Caco-2 (cell line): ENCODE results near the gene TPBGL. TPM values are rescaled to one million over a fixed set of nuclear protein-coding genes. Genes with fewer than 3 reads are reported as not detected.

Experiments
- BruUV-seq: library from RNA; stranded (reverse); fragments of 400-500 nt; replicated peaks from 2 replicates; lab custom pipeline; 2021; lab: Mats Ljungman, UMichigan
- CTCF ChIA-PET: fragments of 300-600 bp; sonication (Branson Sonifier 250); formaldehyde crosslinking; loops from one replicate; lab custom pipeline; 2022; ENCODE audit warnings: antibody characterized with exemption; lab: Charles Lee
- POLR2A ChIA-PET: fragments of 300-600 bp; sonication (Branson Sonifier 250); formaldehyde crosslinking; loops from one replicate; lab custom pipeline; 2022; ENCODE audit warnings: antibody characterized with exemption; lab: Charles Lee
- DNase-seq, 2 experiments: peaks; one replicate each; pipeline versions ENCODE4 v3.0.0 to v3.0.0-alpha.2; 2020 to 2022
- H3K27me3 ChIP-seq: replicated peaks from 2 replicates; pipeline ENCODE4 v1.6.0; 2011; ENCODE audit warnings: low read length; ENCODE audit not compliant: control insufficient read depth, insufficient read depth
- H3K36me3 ChIP-seq: 2 replicates; pipeline ENCODE4 v1.5.1; 2011; ENCODE audit warnings: low read length; ENCODE audit not compliant: control insufficient read depth, insufficient read depth
- H3K4me1 ChIP-seq: fragments of 250-450 bp; sonication (Bioruptor Pico); 2 replicates; pipeline ENCODE4 v1.5.1; 2020; ENCODE audit warnings: mild to moderate bottlenecking
- H3K4me3 ChIP-seq: 2 replicates; pipeline ENCODE4 v1.5.1; 2011; ENCODE audit warnings: low read depth, mild to moderate bottlenecking, control low read depth, low read length
- H3K9me3 ChIP-seq: fragments of 250-450 bp; sonication (Bioruptor Pico); 2 replicates; pipeline ENCODE4 v1.5.1; 2020; ENCODE audit warnings: mild to moderate bottlenecking, moderate library complexity
- H3K27ac Mint-ChIP-seq: one replicate; pipeline ENCODE4 v1.8.0; 2022; ENCODE audit warnings: mixed read lengths; ENCODE audit not compliant: unreplicated experiment
- H3K27me3 Mint-ChIP-seq: one replicate; pipeline ENCODE4 v1.8.0; 2022; ENCODE audit warnings: mixed read lengths; ENCODE audit not compliant: insufficient read depth, unreplicated experiment
- H3K36me3 Mint-ChIP-seq: one replicate; pipeline ENCODE4 v1.8.0; 2022; ENCODE audit warnings: mild to moderate bottlenecking, mixed read lengths; ENCODE audit not compliant: insufficient read depth, unreplicated experiment
- H3K4me1 Mint-ChIP-seq: one replicate; pipeline ENCODE4 v1.8.0; 2022; ENCODE audit warnings: low read depth, mixed read lengths; ENCODE audit not compliant: unreplicated experiment
- H3K4me3 Mint-ChIP-seq: one replicate; pipeline ENCODE4 v1.8.0; 2022; ENCODE audit warnings: mild to moderate bottlenecking, moderate library complexity, mixed read lengths; ENCODE audit not compliant: unreplicated experiment
- H3K9me3 Mint-ChIP-seq: one replicate; pipeline ENCODE4 v1.8.0; 2022; ENCODE audit warnings: mixed read lengths; ENCODE audit not compliant: unreplicated experiment
- intact Hi-C: fragments of 100-400 bp; cut with micrococcal nuclease; formaldehyde crosslinking; loops from one replicate; pipeline ENCODE4 v1.10.0; 2022; ENCODE audit not compliant: unreplicated experiment
- total RNA-seq: library from RNA; stranded (reverse); gene quantifications from 2 replicates; pipeline ENCODE4 v1.2.3, GENCODE V29; 2022
- TF ChIP-seq, protein P1 (sequence below), 2 experiments: fragments of 200-600 bp in 1 of 2; IDR thresholded peaks; 1 replicate in 1 of 2; 2 replicates in 1 of 2; pipeline versions ENCODE4 v1.5.1 to v1.8.0; 2011 to 2022; ENCODE audit warnings: antibody characterized with exemption in 1 of 2, control low read depth in 1 of 2, inconsistent platforms in 1 of 2, low read depth in 1 of 2, low read length in 1 of 2, mild to moderate bottlenecking in 1 of 2, moderate library complexity in 1 of 2; ENCODE audit not compliant: insufficient read depth in 1 of 2, severe bottlenecking in 1 of 2, unreplicated experiment in 1 of 2

The TPBGL gene
- total RNA-seq, 1 experiment from 2014 or later: 0.18 TPM

GRCh38 chr11:75291741-75292140 is 51.2 kb downstream of the TPBGL start:
- no peaks in the 10 kb centered on the region for H3K9me3 Mint-ChIP-seq
- no TSS peak for BruUV-seq
- peaks cover 33% of the 10 kb centered on the region for H3K36me3 Mint-ChIP-seq
- TF ChIP-seq, protein P1, sequence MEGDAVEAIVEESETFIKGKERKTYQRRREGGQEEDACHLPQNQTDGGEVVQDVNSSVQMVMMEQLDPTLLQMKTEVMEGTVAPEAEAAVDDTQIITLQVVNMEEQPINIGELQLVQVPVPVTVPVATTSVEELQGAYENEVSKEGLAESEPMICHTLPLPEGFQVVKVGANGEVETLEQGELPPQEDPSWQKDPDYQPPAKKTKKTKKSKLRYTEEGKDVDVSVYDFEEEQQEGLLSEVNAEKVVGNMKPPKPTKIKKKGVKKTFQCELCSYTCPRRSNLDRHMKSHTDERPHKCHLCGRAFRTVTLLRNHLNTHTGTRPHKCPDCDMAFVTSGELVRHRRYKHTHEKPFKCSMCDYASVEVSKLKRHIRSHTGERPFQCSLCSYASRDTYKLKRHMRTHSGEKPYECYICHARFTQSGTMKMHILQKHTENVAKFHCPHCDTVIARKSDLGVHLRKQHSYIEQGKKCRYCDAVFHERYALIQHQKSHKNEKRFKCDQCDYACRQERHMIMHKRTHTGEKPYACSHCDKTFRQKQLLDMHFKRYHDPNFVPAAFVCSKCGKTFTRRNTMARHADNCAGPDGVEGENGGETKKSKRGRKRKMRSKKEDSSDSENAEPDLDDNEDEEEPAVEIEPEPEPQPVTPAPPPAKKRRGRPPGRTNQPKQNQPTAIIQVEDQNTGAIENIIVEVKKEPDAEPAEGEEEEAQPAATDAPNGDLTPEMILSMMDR (IDR thresholded peaks at IDR 0.05; ENCODE audit: insufficient read depth in 1 of 2, low read depth in 1 of 2, low read length in 1 of 2, severe bottlenecking in 1 of 2, unreplicated experiment in 1 of 2): no peak
- H3K27ac Mint-ChIP-seq: peak overlapping the region; percentile 5
- DNase-seq: no peak
- H3K27me3 Mint-ChIP-seq: no peaks in the 10 kb centered on the region
- no peak overlapping the region for H3K4me3 ChIP-seq
- no peaks in the 10 kb centered on the region for H3K27me3 ChIP-seq
- H3K4me3 Mint-ChIP-seq: no peak overlapping the region
- peaks cover 6% of the 10 kb centered on the region for H3K4me1 Mint-ChIP-seq
- H3K9me3 ChIP-seq: no peaks in the 10 kb centered on the region
- peaks cover 1% of the 10 kb centered on the region; the same call in 1 of the 2 replicates for H3K36me3 ChIP-seq
- no peaks in the 10 kb centered on the region for H3K4me1 ChIP-seq
- intact Hi-C loops: no loop called here
- CTCF ChIA-PET: no interaction called here
- POLR2A ChIA-PET: no interaction called here

- H3K27ac Mint-ChIP-seq: no peak overlapping the region
- H3K27me3 Mint-ChIP-seq: no peaks in the 10 kb centered on the region
- H3K4me3 Mint-ChIP-seq: no peak overlapping the region
- intact Hi-C loops: no loop called here
- no TSS peak for BruUV-seq
- H3K4me3 ChIP-seq: no peak overlapping the region
- TF ChIP-seq, protein P1 (IDR thresholded peaks at IDR 0.05; ENCODE audit: insufficient read depth in 1 of 2, low read depth in 1 of 2, low read length in 1 of 2, severe bottlenecking in 1 of 2, unreplicated experiment in 1 of 2): no peak
- H3K27me3 ChIP-seq: no peaks in the 10 kb centered on the region
- H3K4me1 Mint-ChIP-seq: peaks cover 6% of the 10 kb centered on the region
- H3K9me3 Mint-ChIP-seq: no peaks in the 10 kb centered on the region
- H3K36me3 ChIP-seq: peaks cover 1% of the 10 kb centered on the region; the same call in 1 of the 2 replicates
- H3K9me3 ChIP-seq: no peaks in the 10 kb centered on the region
- ChIA-PET CTCF (interaction anchor here (1.3 kb wide), 1 partner anchor 44 kb away, joined by 3 read pairs; no protein-coding TSS in a partner anchor), POLR2A (no interaction called here)
- H3K4me1 ChIP-seq: no peaks in the 10 kb centered on the region
- no peak for DNase-seq
- H3K36me3 Mint-ChIP-seq: peaks cover 27% of the 10 kb centered on the region
Measured at GRCh38 chr11:75292943-75293342, 52.4 kb downstream of the TPBGL start.

Other genes with a start within 250 kb of the TPBGL start
- gene OR2AT4, start 143.9 kb upstream of the TPBGL start, total RNA-seq: not detected in 2 replicates
- 231 and 277 TPM in 2 replicates for gene SLCO2B1, start 89.7 kb upstream of the TPBGL start, total RNA-seq
- 115 and 116 TPM in 2 replicates for gene ARRB1, start 110.9 kb downstream of the TPBGL start, total RNA-seq
- gene RPS3, start 158.7 kb downstream of the TPBGL start, total RNA-seq: 6,280 and 6,333 TPM in 2 replicates
- 46.0 and 51.4 TPM in 2 replicates for gene KLHL35, start 192.4 kb downstream of the TPBGL start, total RNA-seq